NCI-H1417 (cell line): Measurements from ENCODE around the gene ASTN2.
"Not testable (repeated sequence)": the region's sequence is repeated elsewhere in the genome, so short reads cannot be mapped to it uniquely, and the experiment has no call there.

Experiments used
- DNase-seq, 3 experiments: peaks; one replicate each; lab custom pipeline; 2025; lab: John Stamatoyannopoulos, UW

ASTN2 gene

GRCh38 chr9:117074784-117075520 lies 339.9 kb downstream of the ASTN2 start:
- peak in 2 of 3 experiments; percentile 13 to 35 for DNase-seq

GRCh38 chr9:117074342-117074662 lies 340.6 kb downstream of the ASTN2 start:
- no peak for DNase-seq

GRCh38 chr9:117073539-117074341 lies 341.1 kb downstream of the ASTN2 start:
- peak; percentile 24 to 76 (median 51) for DNase-seq

- DNase-seq, result no peak
Measured at GRCh38 chr9:117073071-117073470, 341.8 kb downstream of the ASTN2 start.

GRCh38 chr9:117072216-117072615 lies 342.6 kb downstream of the ASTN2 start:
- no peak for DNase-seq

- not testable (repeated sequence) for DNase-seq
Measured at GRCh38 chr9:117071673-117072207, 343.1 kb downstream of the ASTN2 start.

GRCh38 chr9:117063721-117064471 lies 351.0 kb downstream of the ASTN2 start:
- DNase-seq, result no peak

- no peak for DNase-seq
Measured at GRCh38 chr9:117060963-117061362, 353.9 kb downstream of the ASTN2 start.

GRCh38 chr9:117050007-117050406 lies 364.9 kb downstream of the ASTN2 start:
- DNase-seq, result peak in 1 of 3 experiments; percentile 22

GRCh38 chr9:117046666-117047327 lies 368.1 kb downstream of the ASTN2 start:
- DNase-seq, result no peak

- DNase-seq, result peak in 2 of 3 experiments; percentile 13 to 39
Measured at GRCh38 chr9:117044241-117044640, 370.6 kb downstream of the ASTN2 start.

GRCh38 chr9:117043159-117043558 lies 371.7 kb downstream of the ASTN2 start:
- DNase-seq, result no peak

GRCh38 chr9:117035546-117035945 lies 379.3 kb downstream of the ASTN2 start:
- DNase-seq, result no peak

- DNase-seq, result no peak
Measured at GRCh38 chr9:117034866-117035265, 380.0 kb downstream of the ASTN2 start.

GRCh38 chr9:117030254-117030768 lies 384.5 kb downstream of the ASTN2 start:
- no peak for DNase-seq

- DNase-seq, result no peak
Measured at GRCh38 chr9:117029341-117029740, 385.5 kb downstream of the ASTN2 start.

GRCh38 chr9:117028103-117028858 lies 386.6 kb downstream of the ASTN2 start:
- DNase-seq, result no peak

GRCh38 chr9:117021906-117022305 lies 393.0 kb downstream of the ASTN2 start:
- DNase-seq, result peak in 1 of 3 experiments; percentile 14

- DNase-seq, result peak in 2 of 3 experiments; percentile 64 to 94
Measured at GRCh38 chr9:117018966-117019617, 395.8 kb downstream of the ASTN2 start.

- DNase-seq, result no peak
Measured at GRCh38 chr9:117017414-117017985, 397.4 kb downstream of the ASTN2 start.
